Measurements from ENCODE around the gene PPP3CA. TPM values are rescaled to one million over a fixed set of nuclear protein-coding genes. Genes with fewer than 3 reads are reported as not detected.

Gene PPP3CA
- total RNA-seq, 1 experiment from 2014 or later: 9.1 TPM

DNA sequence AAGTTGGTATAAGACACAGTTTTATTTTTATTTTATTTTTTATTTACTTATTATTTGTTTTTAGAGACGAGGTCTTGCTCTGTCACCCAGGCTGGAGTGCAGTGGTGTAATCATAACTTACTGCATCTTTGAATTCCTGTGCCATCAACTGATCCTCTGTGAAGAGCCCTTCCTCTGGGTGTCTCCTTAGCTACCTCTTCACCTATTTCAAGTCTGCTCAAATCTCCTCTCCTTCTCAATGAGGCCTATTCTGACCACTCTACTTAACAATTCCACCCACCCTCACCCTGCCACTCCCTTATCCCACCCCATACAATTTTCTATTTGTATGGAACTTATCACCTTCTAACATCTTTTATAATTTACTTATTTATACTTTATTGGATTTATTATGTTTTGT, 183.4 kb downstream of the PPP3CA start:
- Histone ChIP-seq H3K9me2 (replicated peaks; ENCODE audit: insufficient read depth, low read length) (no peaks in the 10 kb centered on the region), H3K4me2 (ENCODE audit: low read depth, low read length, poor library complexity, severe bottlenecking) (no peak overlapping the region), H3K79me2 (ENCODE audit: low read length) (no peaks in the 10 kb centered on the region), H3K27me3 (ENCODE audit: low read length) (no peaks in the 10 kb centered on the region), H3K27ac (ENCODE audit: low read length) (no peak overlapping the region), H3K36me3 (ENCODE audit: insufficient read depth, low read length) (no peaks in the 10 kb centered on the region), H3K9ac (ENCODE audit: low read length) (no peak overlapping the region), H4K20me1 (ENCODE audit: insufficient read depth, low read depth, low read length) (no peaks in the 10 kb centered on the region), H3K4me1 (ENCODE audit: low read length) (no peaks in the 10 kb centered on the region), H3K9me3 (ENCODE audit: low read length) (no peaks in the 10 kb centered on the region), H2AFZ (ENCODE audit: low read length) (no peak overlapping the region), H3K4me3 (ENCODE audit: low read length) (no peak overlapping the region)
- no peak for DNase-seq

- no peaks in the 10 kb centered on the region for H3K27me3 ChIP-seq (ENCODE audit: low read length)
- no peak for DNase-seq
- H3K4me1 ChIP-seq (ENCODE audit: low read length): no peaks in the 10 kb centered on the region
- no peak overlapping the region for H3K27ac ChIP-seq (ENCODE audit: low read length)
- no peaks in the 10 kb centered on the region for H3K79me2 ChIP-seq (ENCODE audit: low read length)
- no peaks in the 10 kb centered on the region for H3K9me2 ChIP-seq (replicated peaks; ENCODE audit: insufficient read depth, low read length)
- H4K20me1 ChIP-seq (ENCODE audit: insufficient read depth, low read depth, low read length): no peaks in the 10 kb centered on the region
- H3K4me3 ChIP-seq (ENCODE audit: low read length): no peak overlapping the region
- no peak overlapping the region for H2AFZ ChIP-seq (ENCODE audit: low read length)
- no peak overlapping the region for H3K4me2 ChIP-seq (ENCODE audit: low read depth, low read length, poor library complexity, severe bottlenecking)
- no peaks in the 10 kb centered on the region for H3K9me3 ChIP-seq (ENCODE audit: low read length)
- H3K9ac ChIP-seq (ENCODE audit: low read length): no peak overlapping the region
- no peaks in the 10 kb centered on the region for H3K36me3 ChIP-seq (ENCODE audit: insufficient read depth, low read length)
Observed at GRCh38 chr4:101162990-101163380, 184.3 kb downstream of the PPP3CA start.

GRCh38 chr4:101160792-101161592, 186.3 kb downstream of the PPP3CA start:
- no peak overlapping the region for H3K4me2 ChIP-seq (ENCODE audit: low read depth, low read length, poor library complexity, severe bottlenecking)
- H3K79me2 ChIP-seq (ENCODE audit: low read length): no peaks in the 10 kb centered on the region
- H3K36me3 ChIP-seq (ENCODE audit: insufficient read depth, low read length): no peaks in the 10 kb centered on the region
- no peaks in the 10 kb centered on the region for H3K27me3 ChIP-seq (ENCODE audit: low read length)
- H3K9me2 ChIP-seq (replicated peaks; ENCODE audit: insufficient read depth, low read length): no peaks in the 10 kb centered on the region
- H3K9me3 ChIP-seq (ENCODE audit: low read length): no peaks in the 10 kb centered on the region
- H3K9ac ChIP-seq (ENCODE audit: low read length): no peak overlapping the region
- H3K4me3 ChIP-seq (ENCODE audit: low read length): no peak overlapping the region
- H2AFZ ChIP-seq (ENCODE audit: low read length): no peak overlapping the region
- H4K20me1 ChIP-seq (ENCODE audit: insufficient read depth, low read depth, low read length): no peaks in the 10 kb centered on the region
- no peak for DNase-seq
- no peak overlapping the region for H3K27ac ChIP-seq (ENCODE audit: low read length)
- H3K4me1 ChIP-seq (ENCODE audit: low read length): no peaks in the 10 kb centered on the region

DNA sequence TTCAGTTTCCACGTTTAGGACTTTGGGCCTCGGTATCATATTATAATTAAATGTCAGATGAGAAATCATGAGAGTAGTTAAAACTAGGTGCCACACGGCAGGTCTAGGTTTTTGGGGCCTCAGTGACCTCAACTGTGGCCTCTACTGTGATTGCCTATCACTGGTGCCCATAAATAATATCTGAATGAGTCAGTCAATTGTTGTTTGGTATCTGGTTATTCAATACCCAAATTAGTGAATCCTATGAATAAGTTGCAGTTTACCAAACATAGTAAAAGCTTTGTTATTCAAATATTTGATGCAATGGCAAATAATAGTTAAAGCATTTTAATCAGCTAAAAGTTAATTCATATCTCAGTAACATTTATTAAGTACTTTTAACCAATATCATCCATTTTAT, 188.8 kb downstream of the PPP3CA start:
- Histone ChIP-seq H4K20me1 (ENCODE audit: insufficient read depth, low read depth, low read length) (no peaks in the 10 kb centered on the region), H3K9me2 (replicated peaks; ENCODE audit: insufficient read depth, low read length) (no peaks in the 10 kb centered on the region), H3K27ac (ENCODE audit: low read length) (no peak overlapping the region), H3K9ac (ENCODE audit: low read length) (no peak overlapping the region), H3K9me3 (ENCODE audit: low read length) (no peaks in the 10 kb centered on the region), H3K4me1 (ENCODE audit: low read length) (no peaks in the 10 kb centered on the region), H3K27me3 (ENCODE audit: low read length) (no peaks in the 10 kb centered on the region), H3K79me2 (ENCODE audit: low read length) (no peaks in the 10 kb centered on the region), H3K4me2 (ENCODE audit: low read depth, low read length, poor library complexity, severe bottlenecking) (no peak overlapping the region), H2AFZ (ENCODE audit: low read length) (no peak overlapping the region), H3K36me3 (ENCODE audit: insufficient read depth, low read length) (no peaks in the 10 kb centered on the region), H3K4me3 (ENCODE audit: low read length) (no peak overlapping the region)
- DNase-seq: no peak

DNA sequence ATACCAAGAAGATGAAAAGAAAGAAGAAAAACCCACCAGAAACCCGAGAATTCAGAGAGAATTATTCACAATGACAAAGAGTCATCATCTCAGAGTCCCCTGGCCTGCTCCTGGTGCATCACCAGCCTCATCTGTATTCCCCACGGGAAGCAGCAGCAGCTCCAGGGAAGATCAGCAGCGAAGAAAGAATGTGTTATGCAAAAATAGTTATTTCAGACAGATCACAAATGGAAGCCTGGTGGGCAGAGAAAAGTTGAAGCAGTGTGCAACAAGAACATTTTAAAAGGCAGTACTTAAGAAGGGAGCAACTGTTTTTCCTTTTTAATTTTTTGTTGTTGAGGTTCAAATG, 189.2 kb downstream of the PPP3CA start:
- Histone ChIP-seq H3K27me3 (ENCODE audit: low read length) (no peaks in the 10 kb centered on the region), H3K79me2 (ENCODE audit: low read length) (no peaks in the 10 kb centered on the region), H3K36me3 (ENCODE audit: insufficient read depth, low read length) (no peaks in the 10 kb centered on the region), H3K4me2 (ENCODE audit: low read depth, low read length, poor library complexity, severe bottlenecking) (no peak overlapping the region), H2AFZ (ENCODE audit: low read length) (no peak overlapping the region), H3K4me3 (ENCODE audit: low read length) (no peak overlapping the region), H3K9me2 (replicated peaks; ENCODE audit: insufficient read depth, low read length) (no peaks in the 10 kb centered on the region), H3K4me1 (ENCODE audit: low read length) (no peaks in the 10 kb centered on the region), H3K9ac (ENCODE audit: low read length) (no peak overlapping the region), H4K20me1 (ENCODE audit: insufficient read depth, low read depth, low read length) (no peaks in the 10 kb centered on the region), H3K27ac (ENCODE audit: low read length) (no peak overlapping the region), H3K9me3 (ENCODE audit: low read length) (no peaks in the 10 kb centered on the region)
- no peak for DNase-seq

DNA sequence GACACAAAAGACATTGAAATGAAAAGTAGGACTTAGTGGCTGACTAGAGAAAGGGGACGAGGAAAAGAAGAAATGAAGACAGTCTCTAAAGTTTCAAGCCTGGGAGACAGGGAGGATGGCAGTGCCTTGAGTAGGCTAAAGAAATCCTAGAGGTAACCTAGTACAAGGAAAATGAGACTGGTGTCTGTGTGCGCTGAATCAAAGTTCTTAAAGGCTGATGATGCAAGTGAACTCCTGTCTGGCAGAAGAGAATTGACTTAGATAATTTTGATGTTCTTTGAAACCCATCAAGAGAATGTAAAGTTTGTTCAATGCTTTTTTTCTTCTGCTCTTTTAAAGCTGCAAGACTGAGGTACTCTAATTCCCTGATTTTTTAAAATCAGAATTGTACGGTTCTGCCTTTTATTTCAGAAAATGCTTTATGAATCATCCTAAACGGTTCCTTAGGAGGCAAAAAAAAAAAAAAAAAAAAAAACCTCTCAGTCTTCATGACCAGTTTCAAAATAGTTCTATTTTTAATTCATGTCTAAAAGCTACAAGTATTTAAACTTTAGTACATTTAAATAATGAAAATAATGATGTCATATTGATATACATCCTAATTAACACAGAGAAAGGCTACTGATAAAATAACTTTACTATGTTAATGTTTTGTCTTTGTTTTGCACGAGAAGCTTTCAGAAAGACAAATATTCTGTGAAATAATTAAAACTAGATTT, 189.8 kb downstream of the PPP3CA start:
- H4K20me1 ChIP-seq (ENCODE audit: insufficient read depth, low read depth, low read length): no peaks in the 10 kb centered on the region
- H3K9me2 ChIP-seq (replicated peaks; ENCODE audit: insufficient read depth, low read length): no peaks in the 10 kb centered on the region
- H3K9ac ChIP-seq (ENCODE audit: low read length): no peak overlapping the region
- no peak overlapping the region for H3K27ac ChIP-seq (ENCODE audit: low read length)
- H3K36me3 ChIP-seq (ENCODE audit: insufficient read depth, low read length): no peaks in the 10 kb centered on the region
- no peaks in the 10 kb centered on the region for H3K9me3 ChIP-seq (ENCODE audit: low read length)
- H3K79me2 ChIP-seq (ENCODE audit: low read length): no peaks in the 10 kb centered on the region
- no peaks in the 10 kb centered on the region for H3K27me3 ChIP-seq (ENCODE audit: low read length)
- no peak overlapping the region for H3K4me3 ChIP-seq (ENCODE audit: low read length)
- no peaks in the 10 kb centered on the region for H3K4me1 ChIP-seq (ENCODE audit: low read length)
- H3K4me2 ChIP-seq (ENCODE audit: low read depth, low read length, poor library complexity, severe bottlenecking): no peak overlapping the region
- no peak for DNase-seq
- no peak overlapping the region for H2AFZ ChIP-seq (ENCODE audit: low read length)

- Histone ChIP-seq H2AFZ (ENCODE audit: low read length) (no peak overlapping the region), H3K79me2 (ENCODE audit: low read length) (no peaks in the 10 kb centered on the region), H3K4me1 (ENCODE audit: low read length) (no peaks in the 10 kb centered on the region), H3K9me2 (replicated peaks; ENCODE audit: insufficient read depth, low read length) (no peaks in the 10 kb centered on the region), H3K27me3 (ENCODE audit: low read length) (no peaks in the 10 kb centered on the region), H3K9ac (ENCODE audit: low read length) (no peak overlapping the region), H3K4me2 (ENCODE audit: low read depth, low read length, poor library complexity, severe bottlenecking) (no peak overlapping the region), H3K27ac (ENCODE audit: low read length) (no peak overlapping the region), H4K20me1 (ENCODE audit: insufficient read depth, low read depth, low read length) (no peaks in the 10 kb centered on the region), H3K9me3 (ENCODE audit: low read length) (no peaks in the 10 kb centered on the region), H3K4me3 (ENCODE audit: low read length) (no peak overlapping the region), H3K36me3 (ENCODE audit: insufficient read depth, low read length) (no peaks in the 10 kb centered on the region)
- no peak for DNase-seq
Observed at GRCh38 chr4:101156619-101157310, 190.6 kb downstream of the PPP3CA start.

DNA sequence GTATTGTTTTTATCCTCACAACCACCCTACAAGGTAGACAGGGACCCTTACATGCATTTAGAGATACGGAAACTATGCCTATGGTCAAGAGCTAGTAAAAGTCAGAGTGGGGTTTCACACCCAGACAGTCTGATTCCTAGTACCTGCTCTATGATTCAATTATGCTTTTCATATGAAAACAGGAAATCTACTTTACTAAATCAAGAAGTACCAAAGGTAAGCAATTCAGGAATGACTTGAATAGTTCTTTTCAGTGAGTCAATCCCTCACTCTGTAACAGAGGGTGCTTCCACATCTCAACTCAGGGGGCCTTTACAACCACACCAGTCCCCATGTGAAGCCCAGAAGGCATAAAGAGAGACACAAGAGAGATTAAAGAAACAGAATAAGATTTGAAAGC, 191.4 kb downstream of the PPP3CA start:
- Histone ChIP-seq H2AFZ (ENCODE audit: low read length) (no peak overlapping the region), H3K9me3 (ENCODE audit: low read length) (no peaks in the 10 kb centered on the region), H3K4me3 (ENCODE audit: low read length) (no peak overlapping the region), H3K27me3 (ENCODE audit: low read length) (no peaks in the 10 kb centered on the region), H3K27ac (ENCODE audit: low read length) (no peak overlapping the region), H3K9ac (ENCODE audit: low read length) (no peak overlapping the region), H3K79me2 (ENCODE audit: low read length) (no peaks in the 10 kb centered on the region), H4K20me1 (ENCODE audit: insufficient read depth, low read depth, low read length) (no peaks in the 10 kb centered on the region), H3K9me2 (replicated peaks; ENCODE audit: insufficient read depth, low read length) (no peaks in the 10 kb centered on the region), H3K4me2 (ENCODE audit: low read depth, low read length, poor library complexity, severe bottlenecking) (no peak overlapping the region), H3K4me1 (ENCODE audit: low read length) (no peaks in the 10 kb centered on the region), H3K36me3 (ENCODE audit: insufficient read depth, low read length) (no peaks in the 10 kb centered on the region)
- DNase-seq: no peak

All from Karpas-422 (cell line).